GM18526 (cell line): ENCODE results near the gene DOCK4.

ENCODE experiments used
- POLR2A ChIP-seq: IDR thresholded peaks from 3 replicates; pipeline ENCODE4 v1.6.1; 2011; ENCODE audit not compliant: insufficient read length; ENCODE audit errors: extremely low read depth

Gene DOCK4

DNA sequence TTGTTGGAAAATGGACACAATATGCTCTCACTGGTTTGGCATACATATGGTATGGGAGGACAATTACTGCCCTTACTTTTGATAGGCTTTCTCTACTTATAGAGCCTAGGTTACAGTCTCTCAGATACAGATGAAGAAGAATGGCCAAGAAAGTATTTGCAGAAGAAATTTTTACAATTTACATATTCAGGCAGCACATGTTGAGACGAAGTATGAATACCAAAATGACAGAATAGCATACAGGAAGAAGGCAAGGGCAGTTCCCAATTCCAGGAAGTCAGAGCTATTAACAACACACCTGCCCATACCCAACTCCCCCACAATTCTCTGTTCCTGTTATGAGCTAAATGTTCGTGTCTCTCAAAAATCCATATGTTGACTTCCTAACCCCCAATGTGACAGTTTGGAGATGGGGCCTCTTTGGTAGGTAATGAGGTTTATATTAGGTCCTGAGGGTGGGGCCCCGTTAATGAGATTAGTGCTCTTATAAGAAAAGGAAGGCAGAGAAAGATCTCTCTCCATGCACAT lies 67.8 kb downstream of the DOCK4 start:
- no peak for TF ChIP-seq POLR2A

DNA sequence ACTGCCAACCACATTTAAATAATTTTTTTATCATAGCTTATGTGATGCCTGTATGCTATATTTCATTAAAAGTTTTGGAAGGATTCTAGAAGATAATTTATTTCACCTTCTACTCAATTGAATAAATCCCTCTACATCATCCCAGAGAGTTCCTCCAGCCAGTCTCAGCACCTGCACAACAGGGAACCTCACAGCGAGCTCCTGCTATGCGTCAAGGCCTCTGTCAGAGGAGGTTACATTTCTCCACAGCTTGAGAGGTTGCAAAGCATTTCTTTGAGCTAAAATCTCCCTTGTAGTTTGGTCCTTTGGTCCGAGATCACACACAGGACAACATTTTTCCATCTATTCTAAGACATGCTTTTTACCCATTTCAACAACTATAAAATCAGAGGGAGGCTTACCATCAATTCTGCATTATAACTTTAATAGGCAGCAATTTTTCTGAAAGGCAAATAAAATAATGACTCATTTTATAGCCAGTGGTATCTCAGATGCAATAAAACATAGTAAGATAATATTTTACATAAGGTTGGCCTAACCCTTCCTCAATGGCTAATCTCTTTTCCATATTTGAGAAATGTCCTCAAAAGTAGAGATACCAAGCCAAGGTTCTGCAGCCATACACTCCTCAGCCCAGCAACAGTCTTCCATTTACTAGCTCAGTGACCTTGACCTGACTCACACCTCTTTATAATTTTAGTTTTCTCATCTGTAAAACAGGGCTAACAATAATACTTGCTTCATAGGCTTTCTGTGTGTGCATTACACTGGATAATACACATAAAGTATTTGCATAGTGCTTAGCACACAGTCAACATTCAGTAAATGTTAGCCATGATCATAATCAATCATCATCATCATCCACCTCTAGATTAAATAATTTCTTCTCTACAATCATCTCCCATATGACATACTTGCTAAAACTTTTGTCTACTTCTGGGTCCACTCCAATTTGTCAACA lies 68.8 kb downstream of the DOCK4 start:
- TF ChIP-seq POLR2A, result no peak

DNA sequence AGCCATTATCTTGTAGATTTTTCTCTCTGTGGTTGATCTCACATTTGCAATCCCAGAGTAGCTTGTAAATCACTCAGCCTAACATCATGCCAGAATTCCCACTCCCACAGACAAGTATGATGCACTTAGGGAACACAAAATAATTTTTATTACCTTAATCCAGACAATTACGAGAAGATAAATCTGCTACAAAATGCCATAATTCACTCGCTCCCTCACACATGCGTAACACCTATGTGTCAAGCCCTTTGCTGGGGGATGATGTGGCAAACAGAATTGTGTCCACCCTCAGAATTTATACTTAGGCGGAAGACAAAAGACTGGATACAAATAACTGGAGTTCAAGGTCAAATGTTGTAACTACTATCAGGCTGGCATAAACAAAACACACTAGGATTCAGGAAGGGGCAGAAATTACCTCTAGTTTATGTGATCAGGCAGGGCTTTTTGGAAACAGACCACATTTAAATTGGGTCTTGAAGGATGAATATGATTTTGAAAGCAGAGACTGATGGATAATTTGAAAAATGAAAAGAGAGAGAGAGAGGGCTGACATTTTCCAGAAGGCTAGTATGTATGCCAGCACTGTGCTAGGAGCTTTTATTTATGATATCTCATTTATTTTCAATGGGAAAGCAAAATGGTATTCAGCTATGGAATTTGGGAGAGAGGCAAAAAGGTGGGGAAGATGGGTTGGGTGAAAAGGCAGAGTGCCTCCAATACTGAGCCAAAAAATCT lies 69.8 kb downstream of the DOCK4 start:
- no peak for TF ChIP-seq POLR2A

DNA sequence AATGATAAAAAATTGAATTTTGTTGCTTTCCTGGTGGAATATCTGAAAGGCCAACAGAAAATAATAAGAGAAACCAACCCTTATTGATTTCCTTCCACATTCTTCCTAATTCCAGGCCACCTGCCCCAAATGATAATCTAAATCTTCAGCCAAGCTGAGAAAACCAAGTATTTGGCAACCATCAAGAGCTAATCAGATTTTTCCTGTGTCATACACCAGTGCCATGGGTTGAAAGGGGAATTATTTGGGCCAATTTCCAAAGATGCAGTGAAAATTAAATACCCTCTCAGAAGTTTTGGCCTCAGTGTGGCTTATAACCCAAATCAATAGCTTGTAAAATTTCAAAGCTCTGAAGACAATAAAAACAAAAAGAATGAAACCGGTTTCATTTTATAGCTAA lies 70.4 kb downstream of the DOCK4 start:
- no peak for TF ChIP-seq POLR2A

DNA sequence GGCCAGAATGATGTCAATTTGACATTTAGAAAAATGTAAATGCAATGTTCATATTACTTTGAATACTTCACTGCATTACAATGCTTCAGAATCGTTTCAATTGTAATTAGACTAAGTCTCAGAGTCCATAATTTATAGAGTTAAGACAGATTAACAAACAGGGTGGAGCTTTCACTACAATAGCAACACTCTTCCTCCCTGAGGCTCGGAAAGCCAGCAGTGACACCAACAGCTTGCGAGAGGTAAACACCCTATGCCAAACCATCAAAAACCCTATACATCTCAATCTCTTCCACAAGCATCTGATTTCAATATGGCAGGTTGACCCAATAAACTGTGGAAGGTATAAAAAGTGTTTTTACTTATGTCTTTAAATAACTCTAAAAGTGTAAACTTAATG lies 72.2 kb downstream of the DOCK4 start:
- TF ChIP-seq POLR2A, result no peak

DNA sequence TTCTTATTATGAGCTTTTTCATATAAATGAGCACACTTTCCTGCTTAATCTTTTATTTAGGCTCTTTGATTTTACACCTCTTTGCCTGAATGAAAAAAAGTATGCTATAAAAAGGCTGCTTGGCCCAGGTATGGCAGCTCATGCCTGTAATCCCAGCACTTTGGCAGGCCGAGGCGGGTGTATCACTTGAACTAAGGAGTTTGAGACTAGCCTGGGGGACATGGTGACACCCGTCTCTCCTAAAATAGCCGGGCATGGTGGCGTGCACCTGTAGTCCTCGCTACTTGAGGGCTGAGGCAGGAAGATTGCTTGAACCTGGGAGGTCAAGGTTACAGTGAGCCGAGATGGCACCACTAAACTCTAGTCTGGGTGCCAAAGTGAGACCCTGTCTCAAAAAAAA lies 72.9 kb downstream of the DOCK4 start:
- TF ChIP-seq POLR2A, result no peak

DNA sequence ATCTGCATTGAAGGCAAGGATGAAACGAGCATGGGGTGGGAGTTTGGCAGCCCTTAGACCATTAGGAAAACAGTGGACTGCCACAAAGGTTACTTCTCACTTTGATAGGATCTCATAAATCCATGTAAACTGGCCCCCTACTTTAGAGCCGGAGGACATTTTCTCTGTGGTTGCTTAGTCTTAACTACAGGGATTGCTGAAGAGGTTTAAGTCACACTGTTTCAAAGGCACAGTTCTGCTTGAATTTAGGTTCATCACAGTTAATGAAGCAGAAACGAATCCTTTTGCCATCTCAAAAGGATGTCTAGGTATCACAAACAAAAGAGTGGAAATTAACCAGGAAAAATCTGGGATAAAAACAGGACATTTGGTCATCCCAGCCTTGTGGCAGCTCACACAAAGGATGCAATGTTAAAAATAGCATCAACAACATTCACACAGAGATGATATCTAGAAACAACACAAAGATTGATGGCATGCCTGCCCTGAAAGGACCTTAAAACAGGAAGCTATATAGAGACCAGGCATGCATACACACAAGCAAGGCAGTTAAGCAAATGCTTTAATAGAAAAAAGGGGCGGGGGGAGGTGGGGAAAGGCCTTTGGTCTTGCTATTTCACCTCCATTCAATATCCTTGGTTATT lies 74.0 kb downstream of the DOCK4 start:
- no peak for TF ChIP-seq POLR2A

DNA sequence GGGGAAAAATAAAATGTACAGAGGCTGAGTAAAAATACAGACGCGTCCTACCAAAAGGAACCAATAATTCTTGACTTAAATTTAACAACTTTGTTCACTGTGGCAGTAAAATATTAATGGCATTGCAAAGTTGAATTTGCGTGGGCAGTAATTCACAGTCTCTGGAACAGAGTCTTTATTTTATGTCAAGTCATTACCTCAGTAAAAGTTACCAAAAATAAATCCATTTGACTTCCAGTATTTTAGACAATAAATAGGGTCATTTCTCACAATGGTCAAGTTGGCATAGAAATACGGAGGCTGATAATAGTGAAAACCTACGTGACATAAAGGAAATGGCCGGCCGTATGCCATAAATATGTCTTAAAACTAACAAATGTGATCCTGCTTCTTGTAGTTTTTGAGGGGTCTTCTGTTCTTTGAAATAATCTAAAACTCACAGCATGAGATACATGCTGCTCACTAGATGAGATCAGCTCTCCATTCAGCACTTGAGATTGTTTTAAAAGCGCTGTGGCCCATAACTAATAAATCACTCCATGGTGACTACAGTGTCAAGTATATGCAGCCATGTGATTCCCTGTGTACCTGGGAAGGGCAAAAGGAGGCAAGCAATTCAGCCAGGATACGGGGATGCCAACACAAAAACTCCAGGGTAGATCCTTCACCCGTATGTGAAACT lies 75.3 kb downstream of the DOCK4 start:
- TF ChIP-seq POLR2A, result no peak

DNA sequence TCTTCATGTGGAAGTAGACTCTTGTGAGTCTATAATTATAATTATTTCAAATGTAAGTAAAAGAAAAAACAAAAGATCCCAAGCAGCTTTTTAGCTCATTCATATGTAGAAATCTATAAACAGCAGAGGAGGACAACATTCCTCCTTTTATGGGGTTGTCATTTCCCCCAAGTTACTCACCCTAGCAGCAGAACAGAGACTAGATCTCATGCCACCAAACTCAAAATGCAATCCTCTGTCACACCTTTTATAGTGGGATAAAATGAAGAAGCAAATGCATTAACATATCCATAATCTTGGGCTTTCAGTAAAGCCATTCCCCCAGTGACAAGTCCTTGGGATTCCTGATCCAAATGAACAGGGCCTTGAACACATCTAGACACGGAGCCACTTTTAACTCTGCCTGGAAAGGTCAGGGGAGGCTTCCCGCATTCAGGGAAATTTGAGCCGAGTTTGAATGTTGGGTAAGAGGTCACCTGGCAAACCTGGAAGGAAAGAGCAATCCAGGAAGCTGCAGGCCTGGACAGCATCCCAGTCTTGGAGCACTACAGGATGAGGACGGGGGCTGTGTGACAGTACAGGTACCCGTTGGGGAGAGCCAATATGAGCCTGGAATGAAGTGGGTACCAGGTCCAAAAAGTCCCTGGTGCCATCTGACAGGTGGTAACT lies 76.4 kb downstream of the DOCK4 start:
- TF ChIP-seq POLR2A, result no peak

DNA sequence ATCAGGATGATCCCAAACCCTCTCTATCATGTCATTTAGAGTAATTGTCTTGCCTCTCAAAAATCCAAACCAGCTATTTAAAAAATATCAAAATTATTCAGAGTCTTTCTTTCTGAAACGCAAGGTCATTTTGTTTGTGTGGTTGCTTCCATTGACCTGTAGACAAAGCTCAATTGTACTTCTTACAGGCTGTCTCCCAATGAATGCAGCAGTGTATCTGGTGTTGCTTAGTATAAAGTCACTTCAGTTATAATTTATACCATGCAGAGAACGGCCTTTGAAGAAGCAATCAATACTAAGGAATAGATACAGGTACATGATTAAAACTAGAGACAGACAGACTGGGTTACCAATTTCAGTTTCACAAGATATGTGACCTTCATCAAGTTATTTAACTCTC lies 80.9 kb downstream of the DOCK4 start:
- no peak for TF ChIP-seq POLR2A

DNA sequence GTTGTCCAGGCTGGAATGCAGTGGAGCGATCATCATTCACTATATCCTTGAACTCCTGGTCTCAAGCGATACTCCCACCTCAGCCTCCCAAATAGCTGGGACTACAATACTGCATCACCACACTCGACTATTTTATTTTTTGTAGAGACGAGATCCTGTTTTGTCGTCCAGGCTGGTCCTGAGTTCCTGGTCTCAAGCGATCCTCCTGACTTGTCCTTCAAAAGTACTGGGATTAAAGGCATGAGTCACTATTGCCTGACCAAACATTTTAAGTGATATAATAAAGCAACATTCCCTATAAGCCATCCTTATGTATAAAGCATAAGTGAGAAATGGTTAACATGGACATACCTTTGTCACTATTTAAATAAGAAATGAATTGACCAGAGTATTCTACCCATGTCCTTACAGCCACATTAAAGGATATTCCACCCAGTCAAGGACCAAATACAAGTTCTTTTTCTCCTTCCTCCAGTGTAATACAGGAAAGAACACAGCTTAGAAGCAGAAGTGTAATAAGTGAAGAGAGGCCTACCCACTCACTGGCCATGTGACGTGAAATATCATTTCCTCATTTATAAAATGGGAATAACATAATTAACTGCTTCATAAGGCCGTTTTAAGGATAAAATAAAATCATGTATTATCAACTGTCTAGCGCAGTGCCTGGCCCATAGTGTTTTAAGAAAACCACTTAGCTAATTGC lies 82.0 kb downstream of the DOCK4 start:
- TF ChIP-seq POLR2A, result no peak

DNA sequence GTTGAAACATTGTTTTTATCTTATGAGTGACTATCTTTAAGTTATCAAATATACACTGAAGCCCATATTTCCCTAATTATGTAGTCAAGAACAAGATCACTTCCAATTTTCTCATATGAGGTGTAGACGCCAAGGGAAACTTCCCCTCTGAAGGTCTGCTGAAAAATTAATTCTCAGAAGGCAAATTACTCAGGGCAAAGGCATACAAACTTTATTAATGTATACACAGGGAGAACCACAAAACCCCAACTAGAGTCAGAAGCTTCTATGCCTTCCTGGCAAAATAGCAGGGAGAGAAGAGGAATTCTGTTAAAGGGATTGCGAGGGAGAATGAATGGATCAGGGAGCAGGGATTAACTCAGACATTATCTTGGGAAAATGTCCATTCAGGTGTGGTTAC lies 83.4 kb downstream of the DOCK4 start:
- TF ChIP-seq POLR2A, result no peak

DNA sequence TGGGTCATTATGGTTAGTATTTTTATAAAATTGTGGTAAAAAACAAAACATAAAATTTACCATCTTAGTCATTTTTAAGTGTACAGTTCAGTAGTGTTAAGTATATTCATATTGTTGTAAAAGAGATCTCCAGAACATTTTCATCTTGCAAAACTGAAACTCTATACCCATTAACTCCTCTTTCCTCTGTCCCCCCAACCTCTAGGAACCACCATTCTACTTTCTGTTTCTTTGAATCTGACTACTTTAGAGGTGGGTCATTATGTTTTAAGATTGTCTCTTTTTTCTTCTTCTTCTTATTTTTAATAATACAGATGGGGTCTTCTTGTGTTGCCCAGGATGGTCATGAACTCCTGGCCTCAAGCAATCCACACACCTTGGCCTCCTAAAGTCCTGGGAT lies 84.1 kb downstream of the DOCK4 start:
- TF ChIP-seq POLR2A, result no peak

DNA sequence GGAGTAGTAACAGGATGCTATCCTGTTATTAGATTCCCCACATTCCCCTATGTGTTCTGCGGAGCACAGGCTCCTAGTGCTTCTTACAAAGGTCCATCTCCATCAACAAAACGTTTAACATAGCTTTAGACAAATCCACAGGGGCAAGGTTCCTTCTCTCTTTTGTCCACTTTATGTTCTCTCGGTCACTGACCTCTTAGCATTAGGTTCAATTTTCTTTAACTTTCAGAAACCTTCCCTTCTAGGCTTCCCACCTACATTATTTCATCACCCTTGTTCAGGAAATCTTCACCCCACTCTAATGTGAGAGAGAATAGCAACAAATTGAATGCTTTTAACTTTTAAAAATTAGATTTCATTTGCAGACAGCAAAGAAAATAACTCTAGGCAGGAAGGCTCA lies 84.9 kb downstream of the DOCK4 start:
- no peak for TF ChIP-seq POLR2A
